Keratinocyte (primary cell): ENCODE measurements around the gene ELL. TPM values are rescaled to one million over a fixed set of nuclear protein-coding genes. Genes with fewer than 3 reads are reported as not detected.
"Not testable (repeated sequence)": the region's sequence is repeated elsewhere in the genome, so short reads cannot be mapped to it uniquely, and the experiment has no call there.

Experiments used
- DNase-seq: peaks from one replicate; pipeline ENCODE4 v3.0.0-alpha.2; 2011; ENCODE audit warnings: low read depth, missing footprints, low spot score
- FAIRE-seq: peaks from 2 replicates; lab custom pipeline; 2011; peaks lifted over from hg19 to GRCh38; lab: Jason Lieb, UNC
- H2AFZ ChIP-seq: 2 replicates; pipeline ENCODE4 v1.6.0; 2012; ENCODE audit warnings: low read length, control low read depth, inconsistent platforms; ENCODE audit not compliant: control insufficient read depth
- H3K27ac ChIP-seq: 2 replicates; pipeline ENCODE4 v1.5.1; 2011; ENCODE audit warnings: low read length; ENCODE audit not compliant: control insufficient read depth, insufficient read depth
- H3K27me3 ChIP-seq: 3 replicates; pipeline ENCODE4 v1.6.0; 2011; ENCODE audit warnings: low read length; ENCODE audit not compliant: control insufficient read depth, insufficient read depth; ENCODE audit errors: extremely low read depth
- H3K36me3 ChIP-seq, 2 experiments: 2 replicates in 1 of 2; 3 replicates in 1 of 2; pipeline ENCODE4 v1.5.1; 2011; ENCODE audit warnings: low read length in 2 of 2, mild to moderate bottlenecking in 1 of 2; ENCODE audit not compliant: control insufficient read depth in 2 of 2, insufficient read depth in 2 of 2; ENCODE audit errors: extremely low read depth in 1 of 2
- H3K4me1 ChIP-seq: 3 replicates; pipeline ENCODE4 v1.5.1; 2011; ENCODE audit warnings: low read length; ENCODE audit not compliant: control insufficient read depth, insufficient read depth; ENCODE audit errors: extremely low read depth
- H3K4me2 ChIP-seq: 3 replicates; pipeline ENCODE4 v1.6.0; 2011; ENCODE audit warnings: low read depth, low read length; ENCODE audit not compliant: control insufficient read depth, insufficient read depth; ENCODE audit errors: extremely low read depth
- H3K4me3 ChIP-seq, 3 experiments: fragments of 200-600 bp in 1 of 3; sonication (generic) in 1 of 3; 2 replicates in 2 of 3; 3 replicates in 1 of 3; pipeline ENCODE4 v1.5.1; 2011 to 2016; ENCODE audit warnings: low read length in 3 of 3, mild to moderate bottlenecking in 3 of 3, control low read depth in 2 of 3, inconsistent platforms in 1 of 3, low read depth in 1 of 3, mixed read lengths in 1 of 3, mixed run types in 1 of 3, moderate library complexity in 1 of 3; ENCODE audit not compliant: control insufficient read depth in 2 of 3, insufficient read depth in 2 of 3; ENCODE audit errors: extremely low read depth in 1 of 3
- H3K79me2 ChIP-seq: 2 replicates; pipeline ENCODE4 v1.6.0; 2012; ENCODE audit warnings: low read length; ENCODE audit not compliant: control insufficient read depth, insufficient read depth
- H3K9ac ChIP-seq: 3 replicates; pipeline ENCODE4 v1.6.0; 2011; ENCODE audit warnings: low read length; ENCODE audit not compliant: control insufficient read depth, insufficient read depth; ENCODE audit errors: extremely low read depth
- H3K9me1 ChIP-seq: 3 replicates; pipeline ENCODE4 v1.6.0; 2011; ENCODE audit warnings: low read length; ENCODE audit not compliant: control insufficient read depth, insufficient read depth; ENCODE audit errors: extremely low read depth
- H3K9me3 ChIP-seq: 2 replicates; pipeline ENCODE4 v1.5.1; 2012; ENCODE audit warnings: low read depth, low read length; ENCODE audit not compliant: control insufficient read depth
- H4K20me1 ChIP-seq: 3 replicates; pipeline ENCODE4 v1.6.0; 2011; ENCODE audit warnings: low read length; ENCODE audit not compliant: control insufficient read depth, insufficient read depth; ENCODE audit errors: extremely low read depth
- CTCF ChIP-seq, 3 experiments: IDR thresholded peaks in 1 of 3; conservative IDR thresholded peaks in 1 of 3; optimal IDR thresholded peaks in 1 of 3; 2 replicates in 2 of 3; 3 replicates in 1 of 3; pipeline versions ENCODE3 to v1.5.1; 2011; ENCODE audit warnings: low read length in 3 of 3, mild to moderate bottlenecking in 3 of 3, moderate library complexity in 2 of 3, control low read depth in 1 of 3, inconsistent platforms in 1 of 3; ENCODE audit not compliant: insufficient read depth in 2 of 3; ENCODE audit errors: extremely low read depth in 1 of 3
- EZH2 ChIP-seq: IDR thresholded peaks from one replicate; pipeline ENCODE4 v1.6.1; 2012; ENCODE audit warnings: inconsistent platforms, mild to moderate bottlenecking, low read length, moderate library complexity
- dilution Hi-C: fragments of 300-500 bp; cut with MboI; formaldehyde crosslinking; loops from one replicate; pipeline ENCODE4 v1.7.0; 2020; ENCODE audit warnings: low sequenced_read_pairs; ENCODE audit not compliant: extremely low pct_ligation_motif_present
- polyA plus RNA-seq, 5 experiments: library from polyadenylated mRNA; depleted of rRNA in 3 of 5; stranded (reverse) in 3 of 5; stranded (forward) in 1 of 5; unstranded in 1 of 5; fragments of >200 nt; gene quantifications; 1 replicate in 1 of 5; 2 replicates in 3 of 5; 3 replicates in 1 of 5; pipeline versions ENCODE4 v1.2.1 to v1.2.3, GENCODE V29; 2011 to 2012; ENCODE audit warnings: missing spikeins in 2 of 5, low read depth in 1 of 5, low replicate concordance in 1 of 5

ELL gene
- polyA plus RNA-seq, 1 donor (not counting 4 experiments of a cell fraction or from before 2014, with no cell fraction given) = 4.4 TPM

- H4K20me1 ChIP-seq = no peaks in the 10 kb centered on the region
Measured at GRCh38 chr19:18541992-18542940, 20.4 kb upstream of the ELL start.

GRCh38 chr19:18541258-18541991, 19.6 kb upstream of the ELL start:
- Histone ChIP-seq H3K27ac (no peak overlapping the region), H4K20me1 (no peaks in the 10 kb centered on the region), H3K4me3 (no peak overlapping the region), H3K27me3 (no peaks in the 10 kb centered on the region), H3K9ac (no peak overlapping the region), H3K9me1 (no peaks in the 10 kb centered on the region), H3K4me1 (peaks cover 11% of the 10 kb centered on the region), H3K79me2 (peaks cover 13% of the 10 kb centered on the region), H2AFZ (no peak overlapping the region), H3K9me3 (no peaks in the 10 kb centered on the region), H3K4me2 (no peak overlapping the region), H3K36me3 (peaks cover 22 to 31% of the 10 kb centered on the region in 2 experiments)
- TF ChIP-seq EZH2 (no peak), CTCF (optimal IDR thresholded peaks at IDR 0.05 in 1 of 3, IDR thresholded peaks at IDR 0.05 in 1 of 3, conservative IDR thresholded peaks at IDR 0.05 in 1 of 3; ENCODE audit: extremely low read depth in 1 of 3, insufficient read depth in 2 of 3, low read length in 3 of 3) (no peak)
- FAIRE-seq = no peak
- no peak for DNase-seq
- dilution Hi-C loops = no loop called here

More at GRCh38 chr19:18541992-18542940, 20.4 kb upstream of the ELL start:
- TF ChIP-seq EZH2 (no peak), CTCF (optimal IDR thresholded peaks at IDR 0.05 in 1 of 3, IDR thresholded peaks at IDR 0.05 in 1 of 3, conservative IDR thresholded peaks at IDR 0.05 in 1 of 3; ENCODE audit: extremely low read depth in 1 of 3, insufficient read depth in 2 of 3, low read length in 3 of 3) (no peak)
- peaks cover 13% of the 10 kb centered on the region for H3K79me2 ChIP-seq
- DNase-seq = no peak
- no peaks in the 10 kb centered on the region for H3K9me1 ChIP-seq
- no peaks in the 10 kb centered on the region for H3K9me3 ChIP-seq
- H3K27me3 ChIP-seq = no peaks in the 10 kb centered on the region
- H3K4me2 ChIP-seq = peak overlapping the region; percentile 98
- dilution Hi-C loops = no loop called here
- H3K4me1 ChIP-seq = peaks cover 11% of the 10 kb centered on the region
- H3K36me3 ChIP-seq = peaks cover 15 to 23% of the 10 kb centered on the region in 2 experiments
- H2AFZ ChIP-seq = peak overlapping the region; percentile 22
- peak overlapping the region; percentile 52 for H3K27ac ChIP-seq
- peak overlapping the region; percentile 80 for H3K9ac ChIP-seq
- H3K4me3 ChIP-seq = peak overlapping the region; percentile 74 to 84 (median 79)
- FAIRE-seq = no peak

DNA sequence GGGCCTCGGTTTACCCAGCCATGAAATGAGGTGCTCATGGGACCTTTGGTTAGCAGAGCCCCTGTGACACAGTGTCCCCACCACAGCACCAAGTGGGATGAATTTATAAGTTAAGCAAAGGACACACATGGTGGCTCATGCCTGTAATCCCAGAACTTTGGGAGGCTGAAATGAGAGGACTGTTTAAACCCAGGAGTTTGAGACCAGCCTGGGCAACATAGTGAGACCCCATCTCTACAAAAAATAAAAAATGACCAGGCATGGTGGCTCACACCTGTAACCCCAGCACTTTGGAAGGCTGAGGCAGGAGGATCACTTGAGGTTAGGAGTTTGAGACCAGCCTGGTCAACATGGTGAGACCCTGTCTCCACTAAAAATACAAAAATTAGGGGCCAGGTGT, 18.3 kb upstream of the ELL start:
- dilution Hi-C loops, H2AFZ ChIP-seq, H3K9me3 ChIP-seq, H4K20me1 ChIP-seq, H3K9me1 ChIP-seq, DNase-seq, H3K4me3 ChIP-seq, H3K4me2 ChIP-seq, H3K9ac ChIP-seq, H3K27ac ChIP-seq, FAIRE-seq, H3K27me3 ChIP-seq: not testable (repeated sequence)
- peaks cover 13% of the 10 kb centered on the region for H3K79me2 ChIP-seq
- peaks cover 11% of the 10 kb centered on the region for H3K4me1 ChIP-seq
- peaks cover 22 to 38% of the 10 kb centered on the region in 2 experiments for H3K36me3 ChIP-seq
